NCI-H446 treated with DMSO at 0.1 percent for 48 hours (cell line): ENCODE results near the gene ESM1.
"Not testable (repeated sequence)": the region's sequence is repeated elsewhere in the genome, so short reads cannot be mapped to it uniquely, and the experiment has no call there.

Source experiments
- DNase-seq: peaks from one replicate; lab custom pipeline; 2025; lab: John Stamatoyannopoulos, UW

The ESM1 gene

DNA sequence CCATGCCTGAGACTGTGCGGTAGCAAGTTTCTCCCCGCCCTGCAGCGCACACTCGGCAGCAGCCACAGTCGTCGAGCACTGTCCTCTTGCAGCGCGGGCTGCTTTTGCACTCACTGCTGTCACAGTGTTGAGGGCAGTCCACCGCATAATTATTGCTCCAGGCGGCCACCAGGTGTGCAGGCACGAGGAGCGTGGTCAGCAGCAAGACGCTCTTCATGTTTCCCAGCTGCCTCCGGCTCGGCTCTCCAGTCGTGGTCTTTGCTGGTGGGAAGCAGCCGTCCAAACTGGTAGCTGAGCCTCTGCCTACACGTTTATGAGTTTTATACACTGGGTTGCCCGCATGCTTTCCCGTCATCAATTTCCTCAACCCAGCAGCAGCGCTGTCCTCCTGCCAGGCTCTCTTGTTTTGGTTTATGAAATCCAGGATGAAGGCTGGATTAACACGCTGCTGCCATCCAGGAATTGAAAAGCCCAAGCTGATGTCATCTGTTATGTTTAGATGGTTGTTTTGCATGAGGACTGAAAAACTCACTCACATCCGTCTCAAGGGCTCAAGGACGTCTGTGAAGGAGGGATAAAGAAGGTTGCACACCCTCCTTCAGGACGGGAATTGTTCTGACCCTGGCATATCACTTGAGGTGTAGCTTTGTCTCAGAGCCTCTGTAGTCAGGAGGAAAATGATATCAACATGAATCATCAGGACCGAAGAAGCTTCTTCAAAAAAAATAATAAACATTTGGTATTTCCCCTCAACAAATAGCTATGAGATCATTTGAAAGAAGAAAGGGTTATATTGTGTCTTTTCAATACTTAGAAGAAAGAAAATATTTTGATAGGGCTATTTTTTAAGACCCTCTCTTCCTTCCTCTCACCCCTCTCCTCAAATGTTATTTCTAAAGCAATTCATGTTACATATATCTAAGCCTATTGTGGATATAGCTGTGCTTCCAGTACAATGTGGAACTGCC lies at the start of gene ESM1:
TSS of gene ESM1 (minus strand) at position 293 of the 968 bp plus-strand sequence. CDS start at position 217, 76 bp downstream.
- DNase-seq: no peak

GRCh38 chr5:55033568-55033967 lies 48.2 kb upstream of the ESM1 start:
- DNase-seq: no peak

DNA sequence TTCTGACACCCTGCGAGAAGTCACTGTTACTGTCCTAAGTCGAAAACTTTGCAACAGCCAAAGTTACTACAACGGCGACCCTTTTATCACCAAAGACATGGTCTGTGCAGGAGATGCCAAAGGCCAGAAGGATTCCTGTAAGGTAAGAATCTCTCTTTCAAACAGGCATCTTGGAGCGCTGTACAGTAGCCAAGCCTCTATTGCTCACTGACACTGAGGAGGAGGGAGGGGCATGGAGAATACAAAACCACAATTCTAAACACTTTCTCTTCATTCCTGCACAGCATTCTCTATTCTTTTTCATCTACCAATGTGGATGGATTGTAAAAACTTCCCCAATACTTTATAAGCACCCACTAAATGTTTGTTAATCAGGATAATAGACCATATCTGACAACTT lies 46.1 kb upstream of the ESM1 start:
- DNase-seq: no peak

DNA sequence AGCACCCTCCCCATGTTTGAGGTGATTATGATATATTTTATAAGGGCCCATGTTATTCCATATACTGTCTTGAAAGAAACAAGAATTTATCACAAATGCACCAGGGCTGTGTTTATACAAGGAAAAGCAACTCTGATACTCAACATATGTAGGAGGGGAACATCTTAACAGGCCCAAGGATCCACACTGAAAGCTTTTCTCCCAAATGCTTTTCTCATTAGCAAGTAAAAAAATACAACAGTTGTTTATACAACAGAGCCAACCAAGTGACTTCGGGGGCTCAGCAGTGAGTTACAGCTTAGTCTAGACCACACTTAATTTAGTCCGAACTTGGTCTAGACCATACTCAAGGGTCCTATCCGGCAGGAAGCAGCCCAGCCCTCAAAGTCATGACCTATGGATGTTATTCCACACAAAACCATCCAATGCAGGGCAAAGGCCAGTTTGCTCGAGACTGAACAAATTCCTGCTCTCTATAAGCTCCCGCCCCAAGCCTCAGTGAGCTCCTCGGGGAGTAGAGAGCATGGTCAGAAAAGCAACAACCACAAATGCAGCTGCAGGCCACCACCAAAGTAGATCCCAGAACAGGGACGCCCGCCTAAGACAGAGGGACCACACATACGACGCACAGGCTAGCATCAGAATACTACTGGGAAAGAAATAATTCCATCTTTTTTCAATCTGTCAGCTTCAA lies 45.4 kb upstream of the ESM1 start:
- DNase-seq: no peak

DNA sequence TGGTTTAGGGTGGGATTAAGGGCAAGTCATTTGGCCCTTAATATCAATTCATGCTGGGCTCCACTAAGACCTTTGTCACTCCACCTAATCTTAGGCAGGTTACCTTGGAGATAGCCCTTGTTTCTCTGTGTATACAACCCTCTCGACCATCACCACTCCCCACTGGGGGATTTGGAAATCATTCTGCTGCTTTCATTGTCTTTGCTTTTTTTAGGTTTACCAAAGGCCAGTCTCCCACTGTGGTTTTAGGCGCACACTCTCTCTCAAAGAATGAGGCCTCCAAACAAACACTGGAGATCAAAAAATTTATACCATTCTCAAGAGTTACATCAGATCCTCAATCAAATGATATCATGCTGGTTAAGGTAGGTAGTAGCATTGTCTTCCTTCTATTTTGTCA lies 44.8 kb upstream of the ESM1 start:
- no peak for DNase-seq

GRCh38 chr5:55027595-55027994 lies 42.2 kb upstream of the ESM1 start:
- no peak for DNase-seq

DNA sequence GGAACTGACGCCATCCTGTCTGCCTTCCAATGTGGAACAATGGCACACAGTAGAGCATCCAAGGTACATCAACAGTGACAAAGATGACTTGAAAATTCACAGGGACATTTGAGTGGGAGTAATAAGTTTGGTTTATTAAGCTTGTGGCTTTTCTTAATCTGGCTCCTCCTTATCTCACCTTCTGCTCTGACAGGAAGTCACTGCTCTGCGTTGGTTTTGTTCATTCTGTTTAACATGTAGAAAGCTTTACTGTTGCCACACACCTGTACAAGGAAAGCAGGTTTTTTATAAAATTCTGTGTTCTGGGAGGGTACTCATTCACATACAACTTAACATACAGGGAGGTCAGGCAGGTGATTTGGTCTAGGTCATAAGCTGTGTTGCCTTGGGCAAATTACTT lies 37.1 kb upstream of the ESM1 start:
- DNase-seq: no peak

DNA sequence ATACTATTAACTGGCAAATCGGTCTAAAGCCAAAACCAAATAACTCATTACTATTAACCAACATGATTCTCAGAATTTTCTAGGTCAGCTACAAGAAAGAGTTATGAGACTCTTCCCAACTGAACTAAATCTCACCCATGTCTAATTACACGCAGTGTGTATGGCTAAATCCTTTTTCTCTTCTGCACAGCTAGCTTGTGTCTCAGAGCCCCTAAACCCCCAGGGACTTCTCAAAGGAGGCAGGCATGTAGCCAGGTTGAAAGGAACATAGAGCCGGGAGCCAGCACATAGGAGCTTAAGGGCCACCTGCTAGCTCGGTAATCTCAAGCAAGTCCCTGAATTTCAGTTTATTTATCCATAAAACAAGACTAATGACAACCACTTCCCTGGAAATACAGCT lies 36.4 kb upstream of the ESM1 start:
- no peak for DNase-seq

DNA sequence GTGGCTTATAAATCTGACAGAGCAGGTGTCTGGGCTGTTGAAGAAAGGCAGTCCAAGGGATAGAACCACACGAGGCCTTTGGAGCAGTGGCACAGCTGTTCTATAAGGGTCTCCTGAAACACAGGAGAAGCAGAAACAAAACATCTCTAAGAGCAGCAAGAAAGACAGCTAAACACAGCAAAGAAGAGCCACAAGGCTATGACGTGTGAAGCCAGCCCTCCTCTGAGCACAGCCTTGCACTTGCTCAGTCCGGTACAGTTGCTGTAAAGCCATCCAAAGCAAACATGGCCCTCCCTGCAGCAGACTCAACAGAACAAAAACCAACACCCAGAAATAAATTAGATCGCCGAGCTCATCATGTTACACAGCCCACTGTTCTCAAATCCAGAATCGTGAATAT lies 36.0 kb upstream of the ESM1 start:
- DNase-seq: no peak

GRCh38 chr5:55010149-55010548 lies 24.8 kb upstream of the ESM1 start:
- DNase-seq: not testable (repeated sequence)

GRCh38 chr5:55004729-55005128 lies 19.3 kb upstream of the ESM1 start:
- no peak for DNase-seq

DNA sequence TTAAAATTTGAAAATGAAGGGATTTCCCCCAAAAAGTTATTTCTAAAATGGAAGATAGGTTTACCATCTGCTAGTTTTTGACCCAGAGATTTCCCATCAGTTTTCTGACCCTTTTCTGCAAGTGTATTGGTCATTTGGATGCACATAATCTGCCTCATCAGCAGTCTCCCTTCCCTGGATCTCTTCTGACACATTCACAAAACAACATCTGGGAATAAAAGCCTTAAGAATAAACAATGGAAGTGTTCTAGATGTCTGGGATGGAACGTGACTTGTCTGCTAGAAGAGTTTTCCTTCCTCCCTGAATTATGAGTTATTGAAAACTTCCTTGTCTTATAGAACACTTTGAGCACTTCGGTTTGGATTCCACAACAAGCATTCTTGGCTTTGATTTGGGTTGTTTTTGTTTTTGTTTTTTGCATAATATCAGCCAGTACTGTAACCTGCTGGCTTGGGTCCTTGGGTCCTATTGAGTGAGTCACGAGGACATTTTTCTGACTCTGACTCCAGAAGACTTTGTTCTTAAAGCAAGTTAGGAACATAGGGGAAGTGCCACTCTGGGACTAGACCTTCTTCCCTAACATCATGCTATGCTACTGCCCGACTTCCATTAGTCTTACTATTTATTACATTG lies 18.2 kb upstream of the ESM1 start:
- no peak for DNase-seq

DNA sequence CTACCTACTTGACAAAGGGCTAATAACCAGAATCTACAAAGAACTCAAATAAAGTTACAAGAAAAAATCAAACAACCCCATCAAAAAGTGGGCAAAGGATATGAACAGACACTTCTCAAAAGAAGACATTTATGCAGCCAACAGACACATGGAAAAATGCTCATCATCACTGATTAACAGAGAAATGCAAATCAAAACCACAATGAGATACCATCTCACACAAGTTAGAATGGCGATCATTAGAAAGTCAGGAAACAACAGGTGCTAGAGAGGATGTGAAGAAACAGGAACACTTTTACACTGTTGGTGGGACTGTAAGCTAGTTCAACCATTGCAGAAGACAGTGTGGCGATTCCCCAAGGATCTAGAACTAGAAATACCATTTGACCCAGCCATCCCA lies 16.8 kb upstream of the ESM1 start:
- DNase-seq: not testable (repeated sequence)

GRCh38 chr5:54997081-54997480 lies 11.7 kb upstream of the ESM1 start:
- no peak for DNase-seq

DNA sequence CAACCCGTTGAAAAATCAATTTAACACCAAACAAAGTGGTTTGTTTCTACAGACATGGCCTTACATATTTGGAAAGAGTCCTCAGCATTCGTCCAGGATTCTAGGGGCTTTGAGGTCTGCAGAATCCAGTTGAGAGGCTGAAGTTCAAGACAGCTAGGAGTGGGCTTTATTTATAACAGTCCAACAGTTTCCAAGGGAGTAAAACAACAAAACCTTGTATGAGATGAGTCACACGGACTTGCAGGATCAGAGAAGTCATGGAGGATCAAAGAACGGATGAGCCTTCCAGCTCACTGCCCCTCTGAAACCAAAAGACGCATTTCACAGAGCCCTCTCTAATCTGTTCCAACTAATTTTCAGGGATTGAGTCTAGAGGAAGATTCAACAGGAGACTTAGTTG lies 11.1 kb upstream of the ESM1 start:
- no peak for DNase-seq

- DNase-seq: no peak
Measured at GRCh38 chr5:54995168-54995567, 9.8 kb upstream of the ESM1 start.

DNA sequence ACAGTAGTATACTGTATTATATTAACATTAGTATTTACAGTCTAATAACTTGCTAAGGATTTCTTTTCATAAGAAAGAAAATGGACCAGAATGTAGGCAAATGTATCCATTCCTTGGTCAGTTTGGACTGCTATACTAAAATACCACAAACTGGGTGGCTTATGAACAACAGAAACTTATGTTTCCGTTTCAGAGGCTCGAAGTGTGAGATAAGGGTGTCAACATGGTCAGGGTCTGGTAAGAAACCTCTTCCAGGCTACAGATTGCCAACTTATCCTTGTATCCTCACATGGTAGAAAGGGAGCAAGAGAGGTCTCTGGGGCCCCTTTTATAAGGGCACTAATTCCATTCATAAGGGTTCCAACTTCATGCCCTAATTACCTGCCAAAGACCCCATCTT lies 9.2 kb upstream of the ESM1 start:
- DNase-seq: no peak

- no peak for DNase-seq
Measured at GRCh38 chr5:54993318-54993717, 7.9 kb upstream of the ESM1 start.

DNA sequence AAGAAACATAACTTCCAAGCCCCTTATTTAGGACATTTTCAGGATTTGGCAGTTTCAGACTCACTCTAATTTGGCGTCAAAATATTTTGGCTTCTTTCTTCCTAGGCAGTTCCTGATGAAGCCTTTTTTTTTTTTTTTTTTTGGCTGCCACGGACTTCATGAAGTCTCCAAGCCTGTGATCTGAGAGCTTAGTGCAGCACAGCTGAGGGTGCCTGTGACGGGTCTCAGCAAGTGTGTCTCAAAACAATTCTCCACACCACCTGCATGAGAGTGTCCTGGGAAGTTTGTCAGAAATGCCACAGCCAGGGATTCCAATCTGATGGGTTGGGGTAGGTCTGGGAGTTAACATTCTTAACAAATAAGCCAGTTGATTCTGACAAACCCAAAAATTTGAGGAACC lies 6.0 kb upstream of the ESM1 start:
- no peak for DNase-seq

GRCh38 chr5:54990841-54991258 lies 5.5 kb upstream of the ESM1 start:
- no peak for DNase-seq

DNA sequence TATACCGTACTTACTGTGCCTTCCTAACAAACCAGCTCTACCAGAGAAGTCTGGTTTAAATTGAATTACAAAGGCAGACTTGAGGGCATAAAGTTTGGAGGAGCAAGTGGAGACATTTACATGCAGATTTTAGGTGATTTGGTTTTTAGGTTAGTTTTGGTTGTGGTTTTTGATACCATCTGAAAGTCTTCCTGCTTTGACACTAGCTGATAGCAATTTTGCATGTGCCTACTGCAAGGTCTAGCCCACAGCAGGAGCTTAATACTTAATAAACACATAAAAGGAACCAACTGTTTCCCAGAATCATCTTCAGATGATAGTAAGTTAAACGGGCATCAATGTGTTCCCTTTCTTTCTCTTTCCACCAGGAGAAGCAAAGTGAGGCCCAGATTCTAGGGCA lies 3.4 kb upstream of the ESM1 start:
- DNase-seq: no peak

DNA sequence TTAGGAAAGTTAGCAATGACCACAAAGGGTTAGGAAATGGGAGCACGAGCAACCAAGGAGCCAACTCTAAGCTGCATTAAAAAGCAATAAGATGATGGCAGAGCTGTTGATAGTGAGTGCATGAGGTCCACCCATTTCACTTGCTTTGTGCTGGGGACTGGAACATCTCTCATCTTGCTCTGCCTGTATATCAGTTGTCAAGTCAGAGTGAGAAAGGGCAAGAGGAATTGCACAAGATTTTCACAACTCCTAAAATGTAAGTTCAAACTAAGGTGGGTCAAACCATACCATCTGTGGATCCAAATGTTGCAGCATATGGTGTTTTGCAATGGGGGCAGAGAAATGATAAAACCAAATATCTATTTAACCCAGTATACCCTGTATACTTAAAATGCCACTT lies 2.8 kb upstream of the ESM1 start:
- DNase-seq: no peak

GRCh38 chr5:54986269-54986654 lies 869 bp upstream of the ESM1 start:
- no peak for DNase-seq
